Keratinocyte (primary cell): Measurements from ENCODE around the gene ATG9B. TPM values are rescaled to one million over a fixed set of nuclear protein-coding genes. Genes with fewer than 3 reads are reported as not detected.

Experiments used
- DNase-seq: peaks from one replicate; pipeline ENCODE4 v3.0.0-alpha.2; 2011; ENCODE audit warnings: low read depth, missing footprints, low spot score
- FAIRE-seq: peaks from 2 replicates; lab custom pipeline; 2011; peaks lifted over from hg19 to GRCh38; lab: Jason Lieb, UNC
- H2AFZ ChIP-seq: 2 replicates; pipeline ENCODE4 v1.6.0; 2012; ENCODE audit warnings: low read length, control low read depth, inconsistent platforms; ENCODE audit not compliant: control insufficient read depth
- H3K27ac ChIP-seq: 2 replicates; pipeline ENCODE4 v1.5.1; 2011; ENCODE audit warnings: low read length; ENCODE audit not compliant: control insufficient read depth, insufficient read depth
- H3K27me3 ChIP-seq: 3 replicates; pipeline ENCODE4 v1.6.0; 2011; ENCODE audit warnings: low read length; ENCODE audit not compliant: control insufficient read depth, insufficient read depth; ENCODE audit errors: extremely low read depth
- H3K36me3 ChIP-seq, 2 experiments: 2 replicates in 1 of 2; 3 replicates in 1 of 2; pipeline ENCODE4 v1.5.1; 2011; ENCODE audit warnings: low read length in 2 of 2, mild to moderate bottlenecking in 1 of 2; ENCODE audit not compliant: control insufficient read depth in 2 of 2, insufficient read depth in 2 of 2; ENCODE audit errors: extremely low read depth in 1 of 2
- H3K4me1 ChIP-seq: 3 replicates; pipeline ENCODE4 v1.5.1; 2011; ENCODE audit warnings: low read length; ENCODE audit not compliant: control insufficient read depth, insufficient read depth; ENCODE audit errors: extremely low read depth
- H3K4me2 ChIP-seq: 3 replicates; pipeline ENCODE4 v1.6.0; 2011; ENCODE audit warnings: low read depth, low read length; ENCODE audit not compliant: control insufficient read depth, insufficient read depth; ENCODE audit errors: extremely low read depth
- H3K4me3 ChIP-seq, 3 experiments: fragments of 200-600 bp in 1 of 3; sonication (generic) in 1 of 3; 2 replicates in 2 of 3; 3 replicates in 1 of 3; pipeline ENCODE4 v1.5.1; 2011 to 2016; ENCODE audit warnings: low read length in 3 of 3, mild to moderate bottlenecking in 3 of 3, control low read depth in 2 of 3, inconsistent platforms in 1 of 3, low read depth in 1 of 3, mixed read lengths in 1 of 3, mixed run types in 1 of 3, moderate library complexity in 1 of 3; ENCODE audit not compliant: control insufficient read depth in 2 of 3, insufficient read depth in 2 of 3; ENCODE audit errors: extremely low read depth in 1 of 3
- H3K79me2 ChIP-seq: 2 replicates; pipeline ENCODE4 v1.6.0; 2012; ENCODE audit warnings: low read length; ENCODE audit not compliant: control insufficient read depth, insufficient read depth
- H3K9ac ChIP-seq: 3 replicates; pipeline ENCODE4 v1.6.0; 2011; ENCODE audit warnings: low read length; ENCODE audit not compliant: control insufficient read depth, insufficient read depth; ENCODE audit errors: extremely low read depth
- H3K9me1 ChIP-seq: 3 replicates; pipeline ENCODE4 v1.6.0; 2011; ENCODE audit warnings: low read length; ENCODE audit not compliant: control insufficient read depth, insufficient read depth; ENCODE audit errors: extremely low read depth
- H3K9me3 ChIP-seq: 2 replicates; pipeline ENCODE4 v1.5.1; 2012; ENCODE audit warnings: low read depth, low read length; ENCODE audit not compliant: control insufficient read depth
- H4K20me1 ChIP-seq: 3 replicates; pipeline ENCODE4 v1.6.0; 2011; ENCODE audit warnings: low read length; ENCODE audit not compliant: control insufficient read depth, insufficient read depth; ENCODE audit errors: extremely low read depth
- EZH2 ChIP-seq: IDR thresholded peaks from one replicate; pipeline ENCODE4 v1.6.1; 2012; ENCODE audit warnings: inconsistent platforms, mild to moderate bottlenecking, low read length, moderate library complexity
- dilution Hi-C: fragments of 300-500 bp; cut with MboI; formaldehyde crosslinking; loops from one replicate; pipeline ENCODE4 v1.7.0; 2020; ENCODE audit warnings: low sequenced_read_pairs; ENCODE audit not compliant: extremely low pct_ligation_motif_present
- polyA plus RNA-seq, 5 experiments: library from polyadenylated mRNA; depleted of rRNA in 3 of 5; stranded (reverse) in 3 of 5; stranded (forward) in 1 of 5; unstranded in 1 of 5; fragments of >200 nt; gene quantifications; 1 replicate in 1 of 5; 2 replicates in 3 of 5; 3 replicates in 1 of 5; pipeline versions ENCODE4 v1.2.1 to v1.2.3, GENCODE V29; 2011 to 2012; ENCODE audit warnings: missing spikeins in 2 of 5, low read depth in 1 of 5, low replicate concordance in 1 of 5
- TF ChIP-seq, protein P1 (sequence below), 3 experiments: IDR thresholded peaks in 1 of 3; conservative IDR thresholded peaks in 1 of 3; optimal IDR thresholded peaks in 1 of 3; 2 replicates in 2 of 3; 3 replicates in 1 of 3; pipeline versions ENCODE3 to v1.5.1; 2011; ENCODE audit warnings: low read length in 3 of 3, mild to moderate bottlenecking in 3 of 3, moderate library complexity in 2 of 3, control low read depth in 1 of 3, inconsistent platforms in 1 of 3; ENCODE audit not compliant: insufficient read depth in 2 of 3; ENCODE audit errors: extremely low read depth in 1 of 3

ATG9B gene
- polyA plus RNA-seq, 1 donor (not counting 4 experiments of a cell fraction or from before 2014, with no cell fraction given) = 0.12 TPM

DNA sequence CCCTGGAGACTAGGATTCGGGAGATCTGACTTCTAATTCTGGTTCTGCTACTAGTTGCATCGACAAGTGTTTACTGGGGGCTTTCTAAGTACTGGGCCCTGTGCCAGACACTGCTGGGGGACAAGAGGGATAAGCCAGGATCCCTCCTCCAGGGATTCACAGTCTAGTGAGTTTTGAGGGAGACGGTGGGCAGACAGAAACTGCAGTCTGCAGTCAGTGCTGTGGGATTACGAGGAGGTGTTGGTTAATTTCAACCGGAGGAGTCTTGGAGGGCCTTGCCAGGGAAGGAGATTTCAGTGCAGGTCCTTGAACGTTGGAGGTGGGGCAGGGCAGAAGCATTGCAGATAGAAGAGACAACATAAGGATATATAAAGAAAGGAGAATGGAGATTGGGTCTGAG lies 42.6 kb downstream of the ATG9B start:
- DNase-seq (no peak), FAIRE-seq (no peak)
- Histone ChIP-seq H3K79me2 (no peaks in the 10 kb centered on the region), H3K27ac (no peak overlapping the region), H3K9ac (no peak overlapping the region), H3K4me3 (no peak overlapping the region), H2AFZ (no peak overlapping the region), H3K36me3 (no peaks in the 10 kb centered on the region), H3K4me2 (no peak overlapping the region), H3K27me3 (peaks cover 49% of the 10 kb centered on the region), H3K4me1 (no peaks in the 10 kb centered on the region), H3K9me3 (no peaks in the 10 kb centered on the region), H4K20me1 (no peaks in the 10 kb centered on the region), H3K9me1 (no peaks in the 10 kb centered on the region)
- dilution Hi-C loops = no loop called here
- TF ChIP-seq EZH2 = no peak
- TF ChIP-seq, protein P1, sequence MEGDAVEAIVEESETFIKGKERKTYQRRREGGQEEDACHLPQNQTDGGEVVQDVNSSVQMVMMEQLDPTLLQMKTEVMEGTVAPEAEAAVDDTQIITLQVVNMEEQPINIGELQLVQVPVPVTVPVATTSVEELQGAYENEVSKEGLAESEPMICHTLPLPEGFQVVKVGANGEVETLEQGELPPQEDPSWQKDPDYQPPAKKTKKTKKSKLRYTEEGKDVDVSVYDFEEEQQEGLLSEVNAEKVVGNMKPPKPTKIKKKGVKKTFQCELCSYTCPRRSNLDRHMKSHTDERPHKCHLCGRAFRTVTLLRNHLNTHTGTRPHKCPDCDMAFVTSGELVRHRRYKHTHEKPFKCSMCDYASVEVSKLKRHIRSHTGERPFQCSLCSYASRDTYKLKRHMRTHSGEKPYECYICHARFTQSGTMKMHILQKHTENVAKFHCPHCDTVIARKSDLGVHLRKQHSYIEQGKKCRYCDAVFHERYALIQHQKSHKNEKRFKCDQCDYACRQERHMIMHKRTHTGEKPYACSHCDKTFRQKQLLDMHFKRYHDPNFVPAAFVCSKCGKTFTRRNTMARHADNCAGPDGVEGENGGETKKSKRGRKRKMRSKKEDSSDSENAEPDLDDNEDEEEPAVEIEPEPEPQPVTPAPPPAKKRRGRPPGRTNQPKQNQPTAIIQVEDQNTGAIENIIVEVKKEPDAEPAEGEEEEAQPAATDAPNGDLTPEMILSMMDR (optimal IDR thresholded peaks at IDR 0.05 in 1 of 3, IDR thresholded peaks at IDR 0.05 in 1 of 3, conservative IDR thresholded peaks at IDR 0.05 in 1 of 3; ENCODE audit: extremely low read depth in 1 of 3, insufficient read depth in 2 of 3, low read length in 3 of 3) = no peak

DNA sequence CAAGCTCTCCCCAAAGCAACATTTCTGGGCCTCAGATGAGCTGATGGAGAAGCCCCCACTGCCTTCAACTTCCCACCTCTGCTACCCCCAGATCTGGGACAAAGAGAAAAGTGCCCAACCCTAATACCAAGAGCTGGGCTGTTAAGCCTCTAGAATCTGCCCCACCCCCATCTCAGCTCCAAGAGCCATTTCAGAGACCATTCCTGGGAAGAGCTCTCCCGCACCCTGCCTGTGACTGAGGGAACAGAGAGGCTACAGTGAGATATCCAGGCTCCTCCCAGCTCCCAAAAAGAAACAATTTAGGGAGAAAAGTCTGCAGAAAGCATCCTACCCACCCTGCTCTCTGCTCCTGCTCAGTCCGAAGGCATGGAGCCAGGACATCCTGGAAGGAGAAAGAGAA lies 43.6 kb downstream of the ATG9B start:
- Histone ChIP-seq H3K9me1 (no peaks in the 10 kb centered on the region), H3K27ac (no peak overlapping the region), H4K20me1 (no peaks in the 10 kb centered on the region), H3K27me3 (peaks cover 58% of the 10 kb centered on the region), H3K79me2 (no peaks in the 10 kb centered on the region), H3K9me3 (no peaks in the 10 kb centered on the region), H3K4me3 (no peak overlapping the region), H3K9ac (no peak overlapping the region), H3K4me1 (no peaks in the 10 kb centered on the region), H3K4me2 (no peak overlapping the region), H2AFZ (no peak overlapping the region), H3K36me3 (no peaks in the 10 kb centered on the region)
- DNase-seq (no peak), FAIRE-seq (no peak)
- TF ChIP-seq EZH2 = no peak
- TF ChIP-seq, protein P1 (optimal IDR thresholded peaks at IDR 0.05 in 1 of 3, IDR thresholded peaks at IDR 0.05 in 1 of 3, conservative IDR thresholded peaks at IDR 0.05 in 1 of 3; ENCODE audit: extremely low read depth in 1 of 3, insufficient read depth in 2 of 3, low read length in 3 of 3) = no peak
- dilution Hi-C loops = no loop called here
